ENCODE data around the gene SPEN. TPM values are rescaled to one million over a fixed set of nuclear protein-coding genes. Genes with fewer than 3 reads are reported as not detected.
"Not testable (repeated sequence)": the region's sequence is repeated elsewhere in the genome, so short reads cannot be mapped to it uniquely, and the experiment has no call there.

Gene SPEN
- total RNA-seq, 1 experiment from 2014 or later, result 70.3 TPM

GRCh38 chr1:15886611-15887167 is 39.2 kb downstream of the SPEN start:
- BruUV-seq (replicated peaks), result no TSS peak
- POLR2A ChIA-PET (ENCODE audit: low non-redundant PET), result interaction anchor here (0.7 kb wide), 1 partner anchor 36 kb away, joined by 4 read pairs; no protein-coding TSS in a partner anchor
- TF ChIP-seq, protein P1, sequence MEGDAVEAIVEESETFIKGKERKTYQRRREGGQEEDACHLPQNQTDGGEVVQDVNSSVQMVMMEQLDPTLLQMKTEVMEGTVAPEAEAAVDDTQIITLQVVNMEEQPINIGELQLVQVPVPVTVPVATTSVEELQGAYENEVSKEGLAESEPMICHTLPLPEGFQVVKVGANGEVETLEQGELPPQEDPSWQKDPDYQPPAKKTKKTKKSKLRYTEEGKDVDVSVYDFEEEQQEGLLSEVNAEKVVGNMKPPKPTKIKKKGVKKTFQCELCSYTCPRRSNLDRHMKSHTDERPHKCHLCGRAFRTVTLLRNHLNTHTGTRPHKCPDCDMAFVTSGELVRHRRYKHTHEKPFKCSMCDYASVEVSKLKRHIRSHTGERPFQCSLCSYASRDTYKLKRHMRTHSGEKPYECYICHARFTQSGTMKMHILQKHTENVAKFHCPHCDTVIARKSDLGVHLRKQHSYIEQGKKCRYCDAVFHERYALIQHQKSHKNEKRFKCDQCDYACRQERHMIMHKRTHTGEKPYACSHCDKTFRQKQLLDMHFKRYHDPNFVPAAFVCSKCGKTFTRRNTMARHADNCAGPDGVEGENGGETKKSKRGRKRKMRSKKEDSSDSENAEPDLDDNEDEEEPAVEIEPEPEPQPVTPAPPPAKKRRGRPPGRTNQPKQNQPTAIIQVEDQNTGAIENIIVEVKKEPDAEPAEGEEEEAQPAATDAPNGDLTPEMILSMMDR (conservative IDR thresholded peaks at IDR 0.05; ENCODE audit: low read depth, low read length), result no peak
- no peak for TF ChIP-seq EZH2 (IDR thresholded peaks at IDR 0.05; ENCODE audit: borderline replicate concordance, low read depth, low read length, poor library complexity, severe bottlenecking)
- Histone ChIP-seq H3K9me3 (ENCODE audit: low read depth, low read length, poor library complexity, severe bottlenecking) (no peaks in the 10 kb centered on the region), H3K27ac (ENCODE audit: low read depth, low read length, poor library complexity, severe bottlenecking) (peak overlapping the region; percentile 74), H3K4me1 (ENCODE audit: insufficient read depth, low read length, poor library complexity, severe bottlenecking) (peaks cover 35% of the 10 kb centered on the region), H3K36me3 (ENCODE audit: insufficient read depth, low read length, poor library complexity, severe bottlenecking) (peaks cover 5% of the 10 kb centered on the region), H3K27me3 (replicated peaks; ENCODE audit: insufficient read depth, low read depth, low read length, poor library complexity) (no peaks in the 10 kb centered on the region), H3K4me3 (ENCODE audit: low read depth, low read length, poor library complexity, severe bottlenecking) (peak overlapping the region; percentile 36)
- intact Hi-C loops (cut with micrococcal nuclease; ENCODE audit: unreplicated experiment), result loop anchor here (5.0 kb wide), 1 partner anchor 34 kb away; no protein-coding TSS in a partner anchor
- CTCF ChIA-PET, result no interaction called here
- no peak for DNase-seq (ENCODE audit: low spot score)

DNA sequence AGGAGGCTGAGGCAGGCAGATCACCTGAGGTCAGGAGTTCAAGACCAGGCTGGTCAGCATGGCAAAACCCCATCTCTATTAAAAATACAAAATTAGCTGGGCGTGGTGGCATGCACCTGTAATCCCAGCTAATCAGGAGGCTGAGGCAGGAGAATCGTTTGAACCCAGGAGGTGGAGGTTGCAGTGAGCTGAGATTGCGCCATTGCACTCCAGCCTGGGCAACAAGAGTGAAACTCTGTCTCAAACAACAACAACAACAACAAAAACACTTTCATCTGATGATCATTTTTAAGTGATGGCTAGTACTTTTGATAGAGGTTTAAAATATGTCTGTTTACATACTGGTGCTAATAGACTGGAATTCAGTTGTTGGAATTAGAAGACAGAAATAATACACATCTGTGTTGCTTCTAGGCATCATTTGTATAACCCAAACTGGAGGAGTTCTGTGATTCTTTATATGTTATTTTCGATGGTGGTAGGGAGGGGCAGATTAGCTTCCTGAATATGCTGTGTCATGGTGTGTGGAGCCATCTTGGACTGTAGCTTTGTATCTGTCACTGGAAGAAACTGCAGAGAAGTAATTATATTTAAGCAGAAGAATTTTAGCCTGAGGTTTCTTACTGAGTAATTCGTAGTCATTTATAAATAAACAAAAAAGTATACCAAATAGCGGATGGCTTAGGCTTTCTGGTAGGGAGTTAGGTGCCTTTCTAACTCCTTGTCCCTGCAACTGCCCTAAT is 45.5 kb downstream of the SPEN start:
- BruUV-seq (replicated peaks); H3K36me3 ChIP-seq (ENCODE audit: insufficient read depth, low read length, poor library complexity, severe bottlenecking); POLR2A ChIA-PET (ENCODE audit: low non-redundant PET); H3K4me3 ChIP-seq (ENCODE audit: low read depth, low read length, poor library complexity, severe bottlenecking); intact Hi-C loops (cut with micrococcal nuclease; ENCODE audit: unreplicated experiment); H3K9me3 ChIP-seq (ENCODE audit: low read depth, low read length, poor library complexity, severe bottlenecking); CTCF ChIA-PET; H3K27me3 ChIP-seq (replicated peaks; ENCODE audit: insufficient read depth, low read depth, low read length, poor library complexity): not testable (repeated sequence)
- peaks cover 19% of the 10 kb centered on the region for H3K4me1 ChIP-seq (ENCODE audit: insufficient read depth, low read length, poor library complexity, severe bottlenecking)
- DNase-seq (ENCODE audit: low spot score), result peak; percentile 48
- H3K27ac ChIP-seq (ENCODE audit: low read depth, low read length, poor library complexity, severe bottlenecking), result peak overlapping the region; percentile 74

- POLR2A ChIA-PET (ENCODE audit: low non-redundant PET), result interaction anchor here (0.6 kb wide), 1 partner anchor 9 kb away, joined by 5 read pairs; no protein-coding TSS in a partner anchor
- no peak for DNase-seq (ENCODE audit: low spot score)
- no TSS peak for BruUV-seq (replicated peaks)
- intact Hi-C loops (cut with micrococcal nuclease; ENCODE audit: unreplicated experiment), result no loop called here
- Histone ChIP-seq H3K4me1 (ENCODE audit: insufficient read depth, low read length, poor library complexity, severe bottlenecking) (peaks cover 19% of the 10 kb centered on the region), H3K9me3 (ENCODE audit: low read depth, low read length, poor library complexity, severe bottlenecking) (no peaks in the 10 kb centered on the region), H3K27ac (ENCODE audit: low read depth, low read length, poor library complexity, severe bottlenecking) (no peak overlapping the region), H3K36me3 (ENCODE audit: insufficient read depth, low read length, poor library complexity, severe bottlenecking) (peaks cover 4% of the 10 kb centered on the region), H3K4me3 (ENCODE audit: low read depth, low read length, poor library complexity, severe bottlenecking) (no peak overlapping the region), H3K27me3 (replicated peaks; ENCODE audit: insufficient read depth, low read depth, low read length, poor library complexity) (no peaks in the 10 kb centered on the region)
- CTCF ChIA-PET, result no interaction called here
- TF ChIP-seq, protein P1 (conservative IDR thresholded peaks at IDR 0.05; ENCODE audit: low read depth, low read length), result no peak
- no peak for TF ChIP-seq EZH2 (IDR thresholded peaks at IDR 0.05; ENCODE audit: borderline replicate concordance, low read depth, low read length, poor library complexity, severe bottlenecking)
These were observed 47.7 kb downstream of the SPEN start for GRCh38 chr1:15895233-15895632.

GRCh38 chr1:15896841-15897610 is 49.5 kb downstream of the SPEN start:
- H3K9me3 ChIP-seq (ENCODE audit: low read depth, low read length, poor library complexity, severe bottlenecking); DNase-seq (ENCODE audit: low spot score); POLR2A ChIA-PET (ENCODE audit: low non-redundant PET); BruUV-seq (replicated peaks); H3K27ac ChIP-seq (ENCODE audit: low read depth, low read length, poor library complexity, severe bottlenecking); H3K36me3 ChIP-seq (ENCODE audit: insufficient read depth, low read length, poor library complexity, severe bottlenecking); intact Hi-C loops (cut with micrococcal nuclease; ENCODE audit: unreplicated experiment); H3K27me3 ChIP-seq (replicated peaks; ENCODE audit: insufficient read depth, low read depth, low read length, poor library complexity); H3K4me3 ChIP-seq (ENCODE audit: low read depth, low read length, poor library complexity, severe bottlenecking); CTCF ChIA-PET: not testable (repeated sequence)
- peaks cover 19% of the 10 kb centered on the region for H3K4me1 ChIP-seq (ENCODE audit: insufficient read depth, low read length, poor library complexity, severe bottlenecking)
